Ascending aorta (tissue), 2 donors: ENCODE measurements around the gene INHBC. TPM values are rescaled to one million over a fixed set of nuclear protein-coding genes. Genes with fewer than 3 reads are reported as not detected.

ENCODE experiments used
- DNase-seq, 2 donors: peaks; one replicate each; pipeline ENCODE4 v3.0.0-alpha.2; 2019; ENCODE audit warnings: low spot score in 2 of 2
- H3K27ac ChIP-seq, 2 donors: fragments of 200-600 bp; sonication (generic); one replicate each; pipeline ENCODE4 v1.5.1; 2016 to 2017; ENCODE audit warnings: mild to moderate bottlenecking in 1 of 2
- H3K27me3 ChIP-seq: fragments of 200-600 bp; sonication (generic); one replicate; pipeline ENCODE4 v1.5.1; 2017
- H3K36me3 ChIP-seq, 2 donors: fragments of 200-600 bp; sonication (generic); one replicate each; pipeline ENCODE4 v1.5.1; 2016
- H3K4me1 ChIP-seq, 2 donors: fragments of 200-600 bp; sonication (generic); one replicate each; pipeline ENCODE4 v1.5.1; 2016 to 2017; ENCODE audit warnings: mild to moderate bottlenecking in 1 of 2
- H3K4me3 ChIP-seq, 2 donors: fragments of 200-600 bp; sonication (generic); one replicate each; pipeline ENCODE4 v1.5.1; 2016 to 2017; ENCODE audit warnings: mild to moderate bottlenecking in 1 of 2
- H3K9me3 ChIP-seq, 2 donors: fragments of 200-600 bp; sonication (generic); one replicate each; pipeline ENCODE4 v1.5.1; 2016
- intact Hi-C: fragments of 100-400 bp; cut with DNase I; formaldehyde crosslinking; loops from one replicate; pipeline ENCODE4 v1.15.1; 2023
- total RNA-seq: library from RNA; depleted of rRNA; stranded (reverse); fragments of >200 nt; gene quantifications from one replicate; pipeline ENCODE4 v1.1.0, GENCODE V29; 2016
- TF ChIP-seq, protein P1 (sequence below), 3 experiments: fragments of 200-600 bp in 2 of 3; fragments of 450-650 bp in 1 of 3; sonication (generic) in 2 of 3; IDR thresholded peaks; one replicate each; pipeline ENCODE4 v1.5.1; 2016 to 2019; ENCODE audit warnings: antibody characterized with exemption in 3 of 3, mild to moderate bottlenecking in 1 of 3, moderate library complexity in 1 of 3

The INHBC gene
- total RNA-seq, 1 donor from 2014 or later: not detected

DNA sequence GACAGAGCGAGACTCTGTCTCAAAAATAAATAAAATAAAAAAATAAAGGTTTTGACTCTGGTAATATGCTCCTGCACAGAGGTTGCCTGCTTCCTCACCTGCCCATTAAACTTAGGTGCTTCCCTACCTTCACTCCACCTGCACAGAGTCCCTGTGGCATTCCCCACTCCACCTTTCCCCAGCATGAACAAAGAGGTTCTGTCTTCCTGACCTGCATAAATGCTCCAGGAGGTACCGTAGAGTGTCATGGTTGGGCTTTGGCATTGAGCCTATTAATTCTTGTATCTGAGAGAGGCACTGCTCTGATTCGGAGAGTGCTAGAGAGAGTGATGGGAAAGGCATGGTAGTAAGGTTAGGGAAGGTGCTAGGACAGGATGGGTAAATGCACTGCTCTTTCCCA, 38.8 kb downstream of the INHBC start:
- no peak overlapping the region for H3K27ac ChIP-seq
- H3K36me3 ChIP-seq: no peaks in the 10 kb centered on the region
- peaks cover 11 to 13% of the 10 kb centered on the region in 2 donors for H3K4me1 ChIP-seq
- intact Hi-C loops: no loop called here
- H3K4me3 ChIP-seq: no peak overlapping the region
- DNase-seq: no peak
- peaks cover 7% of the 10 kb centered on the region for H3K27me3 ChIP-seq
- TF ChIP-seq, protein P1, sequence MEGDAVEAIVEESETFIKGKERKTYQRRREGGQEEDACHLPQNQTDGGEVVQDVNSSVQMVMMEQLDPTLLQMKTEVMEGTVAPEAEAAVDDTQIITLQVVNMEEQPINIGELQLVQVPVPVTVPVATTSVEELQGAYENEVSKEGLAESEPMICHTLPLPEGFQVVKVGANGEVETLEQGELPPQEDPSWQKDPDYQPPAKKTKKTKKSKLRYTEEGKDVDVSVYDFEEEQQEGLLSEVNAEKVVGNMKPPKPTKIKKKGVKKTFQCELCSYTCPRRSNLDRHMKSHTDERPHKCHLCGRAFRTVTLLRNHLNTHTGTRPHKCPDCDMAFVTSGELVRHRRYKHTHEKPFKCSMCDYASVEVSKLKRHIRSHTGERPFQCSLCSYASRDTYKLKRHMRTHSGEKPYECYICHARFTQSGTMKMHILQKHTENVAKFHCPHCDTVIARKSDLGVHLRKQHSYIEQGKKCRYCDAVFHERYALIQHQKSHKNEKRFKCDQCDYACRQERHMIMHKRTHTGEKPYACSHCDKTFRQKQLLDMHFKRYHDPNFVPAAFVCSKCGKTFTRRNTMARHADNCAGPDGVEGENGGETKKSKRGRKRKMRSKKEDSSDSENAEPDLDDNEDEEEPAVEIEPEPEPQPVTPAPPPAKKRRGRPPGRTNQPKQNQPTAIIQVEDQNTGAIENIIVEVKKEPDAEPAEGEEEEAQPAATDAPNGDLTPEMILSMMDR (IDR thresholded peaks at IDR 0.05): no peak
- no peaks in the 10 kb centered on the region for H3K9me3 ChIP-seq

DNA sequence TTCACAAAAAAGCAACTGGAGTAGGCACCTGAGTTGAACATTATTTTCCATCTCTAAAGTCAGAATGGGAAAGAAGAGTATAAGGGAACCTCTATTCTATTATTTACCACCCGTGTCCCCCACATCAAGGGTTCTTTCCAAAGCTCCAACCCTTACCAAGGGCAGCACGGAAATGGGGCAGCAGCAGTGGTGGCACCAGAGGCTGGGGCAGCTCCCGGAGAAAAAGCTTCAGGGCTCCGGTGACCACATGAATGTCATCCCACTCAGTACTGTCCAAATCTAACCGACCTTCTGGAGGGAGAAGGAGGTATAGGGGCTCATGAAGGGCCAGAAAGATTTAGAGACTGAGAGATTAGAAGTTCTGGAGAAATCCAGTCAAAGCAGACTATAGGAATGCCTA, 39.3 kb downstream of the INHBC start:
- no peak overlapping the region for H3K27ac ChIP-seq
- no peak for DNase-seq
- intact Hi-C loops: no loop called here
- H3K9me3 ChIP-seq: no peaks in the 10 kb centered on the region
- H3K4me1 ChIP-seq: peaks cover 11 to 13% of the 10 kb centered on the region in 2 donors
- no peak overlapping the region for H3K4me3 ChIP-seq
- H3K36me3 ChIP-seq: no peaks in the 10 kb centered on the region
- TF ChIP-seq, protein P1 (IDR thresholded peaks at IDR 0.05): no peak
- H3K27me3 ChIP-seq: peaks cover 7% of the 10 kb centered on the region

- Histone ChIP-seq H3K36me3 (no peaks in the 10 kb centered on the region), H3K27ac (no peak overlapping the region), H3K9me3 (no peaks in the 10 kb centered on the region), H3K4me3 (no peak overlapping the region), H3K27me3 (peaks cover 7% of the 10 kb centered on the region), H3K4me1 (peaks cover 11 to 13% of the 10 kb centered on the region in 2 donors)
- intact Hi-C loops: no loop called here
- TF ChIP-seq, protein P1 (IDR thresholded peaks at IDR 0.05): no peak
- no peak for DNase-seq
These were observed 39.8 kb downstream of the INHBC start for GRCh38 chr12:57474430-57474829.

DNA sequence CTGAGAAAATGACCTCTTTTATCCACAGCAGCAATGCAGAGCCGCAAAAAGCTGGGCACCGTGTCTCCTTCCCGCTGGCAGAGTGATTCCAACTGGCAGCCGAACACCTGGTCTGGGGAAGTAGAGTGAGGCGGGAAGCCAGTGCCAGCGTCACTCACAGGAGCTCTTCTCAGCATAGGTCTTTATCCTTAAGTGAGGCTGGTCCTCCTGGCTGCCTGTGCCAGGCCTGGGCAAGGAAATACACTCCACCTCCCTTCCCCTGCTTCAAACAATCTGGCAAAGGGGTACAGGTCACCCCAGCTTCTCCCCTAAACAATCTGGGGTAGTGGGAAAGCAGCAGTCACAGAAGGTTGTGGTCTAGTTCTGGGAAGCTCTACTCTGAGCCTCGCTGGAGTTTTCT, 40.3 kb downstream of the INHBC start:
- no peak for DNase-seq
- H3K9me3 ChIP-seq: no peaks in the 10 kb centered on the region
- H3K4me1 ChIP-seq: peaks cover 11 to 13% of the 10 kb centered on the region in 2 donors
- peaks cover 7% of the 10 kb centered on the region for H3K27me3 ChIP-seq
- peak overlapping the region in 1 of 2 donors; percentile 65 for H3K4me3 ChIP-seq
- no peak overlapping the region for H3K27ac ChIP-seq
- intact Hi-C loops: no loop called here
- TF ChIP-seq, protein P1 (IDR thresholded peaks at IDR 0.05): no peak
- H3K36me3 ChIP-seq: no peaks in the 10 kb centered on the region

DNA sequence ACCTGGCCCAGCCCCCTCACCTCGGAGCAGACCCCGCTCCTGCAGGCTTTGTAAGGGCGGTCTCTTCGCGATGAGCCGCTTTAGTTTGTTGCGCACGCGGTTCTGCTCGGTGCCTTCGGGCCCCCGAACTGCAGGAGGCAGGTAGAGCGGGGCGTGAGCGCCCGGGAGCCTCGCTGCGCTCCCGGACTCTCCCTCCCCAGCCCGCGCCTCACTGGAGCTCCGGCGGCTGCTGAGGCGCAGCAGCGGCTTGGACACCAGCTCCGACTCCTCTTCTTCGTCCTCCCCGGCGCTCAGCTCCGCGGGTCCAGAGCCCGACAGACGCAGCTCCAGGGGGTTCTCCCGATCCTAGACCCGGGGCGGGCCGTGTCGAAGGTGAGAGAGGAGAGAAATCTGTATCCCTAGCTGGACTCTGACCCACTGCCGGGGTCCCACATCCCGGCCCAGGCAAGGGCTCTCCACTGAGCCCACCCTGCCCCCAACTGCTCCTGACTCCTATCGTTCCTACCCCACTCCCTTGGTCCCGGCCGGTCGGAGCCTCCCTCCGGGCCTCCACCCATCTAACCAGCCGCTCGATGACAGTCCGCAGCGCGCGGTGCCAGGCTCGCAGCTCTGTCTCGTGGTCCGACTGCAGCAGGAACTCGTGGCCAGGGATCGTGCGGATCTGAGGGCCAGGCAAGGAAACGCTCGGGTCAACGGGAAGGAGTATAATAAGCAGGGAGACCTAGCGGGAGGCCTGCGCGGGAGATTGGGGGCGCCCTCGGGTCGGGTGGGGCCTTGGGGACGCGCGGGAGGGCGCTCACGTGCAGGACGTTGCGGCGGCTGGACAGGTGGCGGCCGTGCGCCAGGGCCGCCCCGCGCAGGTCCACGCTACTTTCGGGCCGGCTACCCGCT, 40.9 kb downstream of the INHBC start:
- no peak for DNase-seq
- no peaks in the 10 kb centered on the region for H3K9me3 ChIP-seq
- TF ChIP-seq, protein P1 (IDR thresholded peaks at IDR 0.05): no peak
- H3K27me3 ChIP-seq: peaks cover 7% of the 10 kb centered on the region
- peak overlapping the region; percentile 31 to 65 for H3K4me3 ChIP-seq
- intact Hi-C loops: no loop called here
- no peaks in the 10 kb centered on the region for H3K36me3 ChIP-seq
- H3K27ac ChIP-seq: no peak overlapping the region
- peaks cover 11 to 13% of the 10 kb centered on the region in 2 donors for H3K4me1 ChIP-seq
